Measurements from ENCODE around the gene PTPN1.

Gene PTPN1

GRCh38 chr20:50586531-50587232 lies 76.5 kb downstream of the PTPN1 start:
- no peak overlapping the region for H3K27ac ChIP-seq (ENCODE audit: low read depth, low read length)
- H3K79me2 ChIP-seq (ENCODE audit: control insufficient read depth, insufficient read depth, low read length, unreplicated experiment) = no peaks in the 10 kb centered on the region
- peaks cover 22% of the 10 kb centered on the region for H3K36me3 ChIP-seq (ENCODE audit: insufficient read depth, low read length)
- H3K4me1 ChIP-seq (ENCODE audit: control insufficient read depth, insufficient read depth, low read length, unreplicated experiment) = no peaks in the 10 kb centered on the region
- H2AFZ ChIP-seq (ENCODE audit: low read length, unreplicated experiment) = no peak overlapping the region
- no peaks in the 10 kb centered on the region for H3K27me3 ChIP-seq (ENCODE audit: insufficient read depth, low read length)
- H3K4me3 ChIP-seq (ENCODE audit: low read depth, low read length) = no peak overlapping the region

GRCh38 chr20:50587291-50587961 lies 77.2 kb downstream of the PTPN1 start:
- Histone ChIP-seq H3K79me2 (ENCODE audit: control insufficient read depth, insufficient read depth, low read length, unreplicated experiment) (no peaks in the 10 kb centered on the region), H3K27ac (ENCODE audit: low read depth, low read length) (no peak overlapping the region), H3K27me3 (ENCODE audit: insufficient read depth, low read length) (no peaks in the 10 kb centered on the region), H3K36me3 (ENCODE audit: insufficient read depth, low read length) (peaks cover 14% of the 10 kb centered on the region), H2AFZ (ENCODE audit: low read length, unreplicated experiment) (no peak overlapping the region), H3K4me3 (ENCODE audit: low read depth, low read length) (no peak overlapping the region), H3K4me1 (ENCODE audit: control insufficient read depth, insufficient read depth, low read length, unreplicated experiment) (no peaks in the 10 kb centered on the region)

GRCh38 chr20:50588034-50588736 lies 78.0 kb downstream of the PTPN1 start:
- H2AFZ ChIP-seq (ENCODE audit: low read length, unreplicated experiment) = no peak overlapping the region
- H3K79me2 ChIP-seq (ENCODE audit: control insufficient read depth, insufficient read depth, low read length, unreplicated experiment) = no peaks in the 10 kb centered on the region
- 0 out of 2 replicates have a peak, but pooled peaks cover 8% of the 10 kb centered on the region for H3K36me3 ChIP-seq (ENCODE audit: insufficient read depth, low read length)
- no peak overlapping the region for H3K4me3 ChIP-seq (ENCODE audit: low read depth, low read length)
- H3K4me1 ChIP-seq (ENCODE audit: control insufficient read depth, insufficient read depth, low read length, unreplicated experiment) = no peaks in the 10 kb centered on the region
- no peak overlapping the region for H3K27ac ChIP-seq (ENCODE audit: low read depth, low read length)
- no peaks in the 10 kb centered on the region for H3K27me3 ChIP-seq (ENCODE audit: insufficient read depth, low read length)

- no peak overlapping the region for H3K4me3 ChIP-seq (ENCODE audit: low read depth, low read length)
- H3K27ac ChIP-seq (ENCODE audit: low read depth, low read length) = no peak overlapping the region
- 0 out of 2 replicates have a peak, but pooled peaks cover 8% of the 10 kb centered on the region for H3K36me3 ChIP-seq (ENCODE audit: insufficient read depth, low read length)
- H2AFZ ChIP-seq (ENCODE audit: low read length, unreplicated experiment) = no peak overlapping the region
- H3K27me3 ChIP-seq (ENCODE audit: insufficient read depth, low read length) = no peaks in the 10 kb centered on the region
- H3K79me2 ChIP-seq (ENCODE audit: control insufficient read depth, insufficient read depth, low read length, unreplicated experiment) = no peaks in the 10 kb centered on the region
- H3K4me1 ChIP-seq (ENCODE audit: control insufficient read depth, insufficient read depth, low read length, unreplicated experiment) = no peaks in the 10 kb centered on the region
Measured at GRCh38 chr20:50589548-50590347, 79.6 kb downstream of the PTPN1 start.

- Histone ChIP-seq H3K36me3 (ENCODE audit: insufficient read depth, low read length) (0 out of 2 replicates have a peak, but pooled peaks cover 8% of the 10 kb centered on the region), H3K4me1 (ENCODE audit: control insufficient read depth, insufficient read depth, low read length, unreplicated experiment) (no peaks in the 10 kb centered on the region), H3K27me3 (ENCODE audit: insufficient read depth, low read length) (no peaks in the 10 kb centered on the region), H3K4me3 (ENCODE audit: low read depth, low read length) (no peak overlapping the region), H2AFZ (ENCODE audit: low read length, unreplicated experiment) (no peak overlapping the region), H3K27ac (ENCODE audit: low read depth, low read length) (no peak overlapping the region), H3K79me2 (ENCODE audit: control insufficient read depth, insufficient read depth, low read length, unreplicated experiment) (no peaks in the 10 kb centered on the region)
Measured at GRCh38 chr20:50590348-50590664, 80.1 kb downstream of the PTPN1 start.

- H3K27ac ChIP-seq (ENCODE audit: low read depth, low read length) = no peak overlapping the region
- no peaks in the 10 kb centered on the region for H3K27me3 ChIP-seq (ENCODE audit: insufficient read depth, low read length)
- 0 out of 2 replicates have a peak, but pooled peaks cover 8% of the 10 kb centered on the region for H3K36me3 ChIP-seq (ENCODE audit: insufficient read depth, low read length)
- H3K4me1 ChIP-seq (ENCODE audit: control insufficient read depth, insufficient read depth, low read length, unreplicated experiment) = no peaks in the 10 kb centered on the region
- no peak overlapping the region for H2AFZ ChIP-seq (ENCODE audit: low read length, unreplicated experiment)
- H3K79me2 ChIP-seq (ENCODE audit: control insufficient read depth, insufficient read depth, low read length, unreplicated experiment) = no peaks in the 10 kb centered on the region
- H3K4me3 ChIP-seq (ENCODE audit: low read depth, low read length) = no peak overlapping the region
Measured at GRCh38 chr20:50591233-50591852, 81.2 kb downstream of the PTPN1 start.

- no peak overlapping the region for H3K4me3 ChIP-seq (ENCODE audit: low read depth, low read length)
- H3K27me3 ChIP-seq (ENCODE audit: insufficient read depth, low read length) = no peaks in the 10 kb centered on the region
- H2AFZ ChIP-seq (ENCODE audit: low read length, unreplicated experiment) = no peak overlapping the region
- H3K4me1 ChIP-seq (ENCODE audit: control insufficient read depth, insufficient read depth, low read length, unreplicated experiment) = no peaks in the 10 kb centered on the region
- H3K79me2 ChIP-seq (ENCODE audit: control insufficient read depth, insufficient read depth, low read length, unreplicated experiment) = no peaks in the 10 kb centered on the region
- 0 out of 2 replicates have a peak, but pooled peaks cover 8% of the 10 kb centered on the region for H3K36me3 ChIP-seq (ENCODE audit: insufficient read depth, low read length)
- no peak overlapping the region for H3K27ac ChIP-seq (ENCODE audit: low read depth, low read length)
Measured at GRCh38 chr20:50592282-50593004, 82.3 kb downstream of the PTPN1 start.

- Histone ChIP-seq H3K79me2 (ENCODE audit: control insufficient read depth, insufficient read depth, low read length, unreplicated experiment) (no peaks in the 10 kb centered on the region), H3K36me3 (ENCODE audit: insufficient read depth, low read length) (0 out of 2 replicates have a peak, but pooled peaks cover 8% of the 10 kb centered on the region), H3K27ac (ENCODE audit: low read depth, low read length) (no peak overlapping the region), H3K4me3 (ENCODE audit: low read depth, low read length) (no peak overlapping the region), H2AFZ (ENCODE audit: low read length, unreplicated experiment) (no peak overlapping the region), H3K27me3 (ENCODE audit: insufficient read depth, low read length) (no peaks in the 10 kb centered on the region), H3K4me1 (ENCODE audit: control insufficient read depth, insufficient read depth, low read length, unreplicated experiment) (no peaks in the 10 kb centered on the region)
Measured at GRCh38 chr20:50593005-50593335, 82.8 kb downstream of the PTPN1 start.

GRCh38 chr20:50594231-50594590 lies 84.0 kb downstream of the PTPN1 start:
- Histone ChIP-seq H3K79me2 (ENCODE audit: control insufficient read depth, insufficient read depth, low read length, unreplicated experiment) (no peaks in the 10 kb centered on the region), H3K27ac (ENCODE audit: low read depth, low read length) (no peak overlapping the region), H3K27me3 (ENCODE audit: insufficient read depth, low read length) (no peaks in the 10 kb centered on the region), H3K36me3 (ENCODE audit: insufficient read depth, low read length) (0 out of 2 replicates have a peak, but pooled peaks cover 8% of the 10 kb centered on the region), H3K4me1 (ENCODE audit: control insufficient read depth, insufficient read depth, low read length, unreplicated experiment) (no peaks in the 10 kb centered on the region), H3K4me3 (ENCODE audit: low read depth, low read length) (no peak overlapping the region), H2AFZ (ENCODE audit: low read length, unreplicated experiment) (no peak overlapping the region)
